H9 (cell line): ENCODE results near the gene COMT. TPM values are rescaled to one million over a fixed set of nuclear protein-coding genes. Genes with fewer than 3 reads are reported as not detected.

Experiments used
- DNase-seq: peaks from one replicate; pipeline ENCODE4 v3.0.0-alpha.2; 2017
- H2AFZ ChIP-seq: one replicate; pipeline ENCODE4 v1.6.1; 2013; ENCODE audit warnings: mild to moderate bottlenecking, low read length, control low read depth, moderate library complexity
- H2AK5ac ChIP-seq: 2 replicates; pipeline ENCODE4 v1.6.1; 2013; ENCODE audit warnings: low read length, control low read depth, mixed read lengths; ENCODE audit not compliant: insufficient read length
- H2BK120ac ChIP-seq: one replicate; pipeline ENCODE4 v1.6.1; 2013; ENCODE audit warnings: low read depth, mild to moderate bottlenecking, low read length, control low read depth, inconsistent platforms; ENCODE audit not compliant: poor library complexity, severe bottlenecking
- H2BK12ac ChIP-seq: 2 replicates; pipeline ENCODE4 v1.6.1; 2013; ENCODE audit warnings: low read length, control low read depth, mixed read lengths, low read depth; ENCODE audit not compliant: insufficient read length
- H2BK15ac ChIP-seq: 2 replicates; pipeline ENCODE4 v1.6.1; 2013; ENCODE audit warnings: low read depth, low read length, control low read depth
- H2BK20ac ChIP-seq: one replicate; pipeline ENCODE4 v1.6.1; 2013; ENCODE audit warnings: low read depth, mild to moderate bottlenecking, low read length, control low read depth, inconsistent platforms; ENCODE audit not compliant: poor library complexity, severe bottlenecking
- H2BK5ac ChIP-seq: 2 replicates; pipeline ENCODE4 v1.6.1; 2013; ENCODE audit warnings: low read length, control low read depth, mixed read lengths; ENCODE audit not compliant: insufficient read length
- H3K14ac ChIP-seq: 2 replicates; pipeline ENCODE4 v1.6.1; 2013; ENCODE audit warnings: low read length, control low read depth; ENCODE audit not compliant: insufficient read depth
- H3K18ac ChIP-seq: 2 replicates; pipeline ENCODE4 v1.6.1; 2013; ENCODE audit warnings: low read depth, mild to moderate bottlenecking, mixed read lengths, low read length, control low read depth; ENCODE audit not compliant: insufficient read length
- H3K23ac ChIP-seq: 2 replicates; pipeline ENCODE4 v1.6.1; 2013; ENCODE audit warnings: low read length, control low read depth, mixed read lengths, low read depth; ENCODE audit not compliant: insufficient read length
- H3K23me2 ChIP-seq: 2 replicates; pipeline ENCODE4 v1.6.1; 2013; ENCODE audit warnings: low read depth, mild to moderate bottlenecking, mixed read lengths, low read length, control low read depth; ENCODE audit not compliant: insufficient read length, poor library complexity, severe bottlenecking
- H3K27ac ChIP-seq: 2 replicates; pipeline ENCODE4 v1.5.1; 2013; ENCODE audit warnings: low read length, control low read depth, mixed read lengths, low read depth; ENCODE audit not compliant: insufficient read length
- H3K27me3 ChIP-seq: 2 replicates; pipeline ENCODE4 v1.6.1; 2013; ENCODE audit warnings: low read length, control low read depth, inconsistent platforms; ENCODE audit not compliant: insufficient read depth
- H3K4ac ChIP-seq: 2 replicates; pipeline ENCODE4 v1.6.1; 2013; ENCODE audit warnings: low read depth, mild to moderate bottlenecking, control low read depth, inconsistent platforms, low read length, moderate library complexity
- H3K4me1 ChIP-seq: 2 replicates; pipeline ENCODE4 v1.6.1; 2013; ENCODE audit warnings: low read length, control low read depth, inconsistent platforms; ENCODE audit not compliant: insufficient read depth
- H3K4me2 ChIP-seq: 2 replicates; pipeline ENCODE4 v1.6.1; 2013; ENCODE audit warnings: low read length, control low read depth, mixed read lengths; ENCODE audit not compliant: insufficient read length, insufficient read depth
- H3K56ac ChIP-seq: 2 replicates; pipeline ENCODE4 v1.6.1; 2013; ENCODE audit warnings: low read depth, mild to moderate bottlenecking, mixed read lengths, low read length, control low read depth; ENCODE audit not compliant: insufficient read length
- H3K79me1 ChIP-seq: 2 replicates; pipeline ENCODE4 v1.6.1; 2013; ENCODE audit warnings: low read depth, mild to moderate bottlenecking, moderate library complexity, low read length, control low read depth, inconsistent platforms; ENCODE audit not compliant: insufficient read depth, poor library complexity, severe bottlenecking
- H3K79me2 ChIP-seq: 2 replicates; pipeline ENCODE4 v1.6.1; 2013; ENCODE audit warnings: low read length, control low read depth, inconsistent platforms; ENCODE audit not compliant: insufficient read depth
- H3K9ac ChIP-seq: 2 replicates; pipeline ENCODE4 v1.6.1; 2013; ENCODE audit warnings: low read length, control low read depth, mixed read lengths; ENCODE audit not compliant: insufficient read length; ENCODE audit errors: extremely low read depth
- H3K9me3 ChIP-seq: one replicate; pipeline ENCODE4 v1.6.1; 2013; ENCODE audit warnings: low read depth, low read length, inconsistent platforms; ENCODE audit not compliant: control insufficient read depth
- H3T11ph ChIP-seq: one replicate; pipeline ENCODE4 v1.6.1; 2013; ENCODE audit warnings: mild to moderate bottlenecking, low read length, control low read depth, inconsistent platforms
- H4K20me1 ChIP-seq: one replicate; pipeline ENCODE4 v1.6.1; 2013; ENCODE audit not compliant: control insufficient read depth, insufficient read length, insufficient read depth
- H4K5ac ChIP-seq: 2 replicates; pipeline ENCODE4 v1.6.1; 2013; ENCODE audit warnings: low read depth, mild to moderate bottlenecking, mixed read lengths, low read length, control low read depth; ENCODE audit not compliant: insufficient read length
- H4K8ac ChIP-seq: replicated peaks from 2 replicates; pipeline ENCODE4 v1.6.1; 2013; ENCODE audit warnings: low read length, control low read depth, mixed read lengths, low read depth; ENCODE audit not compliant: insufficient read length
- H4K91ac ChIP-seq: 2 replicates; pipeline ENCODE4 v1.6.1; 2013; ENCODE audit warnings: low read depth, mild to moderate bottlenecking, moderate library complexity, mixed read lengths, low read length, control low read depth; ENCODE audit not compliant: insufficient read length
- H3K27ac Mint-ChIP-seq, 3 experiments: 2 replicates in 2 of 3; 3 replicates in 1 of 3; pipeline ENCODE4 v1.8.0; 2020 to 2021; ENCODE audit warnings: mixed read lengths in 3 of 3, mild to moderate bottlenecking in 1 of 3, moderate library complexity in 1 of 3
- H3K27me3 Mint-ChIP-seq: 2 replicates; pipeline ENCODE4 v1.8.0; 2021; ENCODE audit warnings: low read depth, mild to moderate bottlenecking, moderate library complexity, mixed read lengths
- H3K36me3 Mint-ChIP-seq, 3 experiments: 2 replicates in 2 of 3; 3 replicates in 1 of 3; pipeline ENCODE4 v1.8.0; 2020 to 2021; ENCODE audit warnings: low read depth in 3 of 3, mixed read lengths in 3 of 3; ENCODE audit not compliant: insufficient read depth in 1 of 3
- H3K4me1 Mint-ChIP-seq, 2 experiments: 2 replicates each; pipeline ENCODE4 v1.8.0; 2020; ENCODE audit warnings: mixed read lengths in 2 of 2
- H3K4me3 Mint-ChIP-seq, 2 experiments: 2 replicates in 1 of 2; 3 replicates in 1 of 2; pipeline ENCODE4 v1.8.0; 2020 to 2021; ENCODE audit warnings: mild to moderate bottlenecking in 2 of 2, mixed read lengths in 2 of 2, moderate library complexity in 1 of 2
- H3K9me3 Mint-ChIP-seq, 2 experiments: 2 replicates in 1 of 2; 3 replicates in 1 of 2; pipeline ENCODE4 v1.8.0; 2020; ENCODE audit warnings: mild to moderate bottlenecking in 2 of 2, mixed read lengths in 2 of 2, moderate library complexity in 1 of 2
- WGBS: extraction: QIAGEN DNeasy Blood & Tissue Kit; methylation state at CpG from one replicate; pipeline ENCODE4 v1.1.7; 2013; ENCODE audit warnings: missing lambda C conversion rate, low lambda C conversion rate, mixed read lengths; ENCODE audit not compliant: insufficient read length; ENCODE audit errors: extremely low coverage; 5-methylcytosine and 5-hydroxymethylcytosine counted together
- total RNA-seq: library from RNA; stranded (reverse); gene quantifications from 2 replicates; pipeline ENCODE4 v1.2.1, GENCODE V29; 2021
- TF ChIP-seq, protein P1 (sequence below): fragments of 200-600 bp; sonication (generic); conservative IDR thresholded peaks from 3 replicates; pipeline ENCODE4 v1.8.0; 2021; ENCODE audit warnings: antibody characterized with exemption, mild to moderate bottlenecking

The COMT gene
- total RNA-seq, 1 experiment from 2014 or later: 42.2 TPM

GRCh38 chr22:19916006-19916405 is 25.6 kb upstream of the COMT start:
- Mint-ChIP-seq H3K4me3 (no peak overlapping the region), H3K4me1 (no peaks in the 10 kb centered on the region), H3K27me3 (no peaks in the 10 kb centered on the region), H3K36me3 (peaks cover 0 to 27% (median 21%) of the 10 kb centered on the region in 3 experiments; a peak in 5 of 7 replicates), H3K27ac (peak overlapping the region in 1 of 3 experiments; percentile 35; a peak in 1 of 7 replicates), H3K9me3 (peaks cover 0 to 4% of the 10 kb centered on the region in 2 experiments; a peak in 1 of 5 replicates)
- no peak overlapping the region for H2BK15ac ChIP-seq
- H3K14ac ChIP-seq: no peak overlapping the region
- H4K5ac ChIP-seq: no peak overlapping the region
- H3K4me2 ChIP-seq: no peak overlapping the region
- H3K27me3 ChIP-seq: no peaks in the 10 kb centered on the region
- no peaks in the 10 kb centered on the region for H3K4me1 ChIP-seq
- no peak overlapping the region for H3K18ac ChIP-seq
- H3K4ac ChIP-seq: no peak overlapping the region
- H2BK120ac ChIP-seq: no peak overlapping the region
- TF ChIP-seq, protein P1, sequence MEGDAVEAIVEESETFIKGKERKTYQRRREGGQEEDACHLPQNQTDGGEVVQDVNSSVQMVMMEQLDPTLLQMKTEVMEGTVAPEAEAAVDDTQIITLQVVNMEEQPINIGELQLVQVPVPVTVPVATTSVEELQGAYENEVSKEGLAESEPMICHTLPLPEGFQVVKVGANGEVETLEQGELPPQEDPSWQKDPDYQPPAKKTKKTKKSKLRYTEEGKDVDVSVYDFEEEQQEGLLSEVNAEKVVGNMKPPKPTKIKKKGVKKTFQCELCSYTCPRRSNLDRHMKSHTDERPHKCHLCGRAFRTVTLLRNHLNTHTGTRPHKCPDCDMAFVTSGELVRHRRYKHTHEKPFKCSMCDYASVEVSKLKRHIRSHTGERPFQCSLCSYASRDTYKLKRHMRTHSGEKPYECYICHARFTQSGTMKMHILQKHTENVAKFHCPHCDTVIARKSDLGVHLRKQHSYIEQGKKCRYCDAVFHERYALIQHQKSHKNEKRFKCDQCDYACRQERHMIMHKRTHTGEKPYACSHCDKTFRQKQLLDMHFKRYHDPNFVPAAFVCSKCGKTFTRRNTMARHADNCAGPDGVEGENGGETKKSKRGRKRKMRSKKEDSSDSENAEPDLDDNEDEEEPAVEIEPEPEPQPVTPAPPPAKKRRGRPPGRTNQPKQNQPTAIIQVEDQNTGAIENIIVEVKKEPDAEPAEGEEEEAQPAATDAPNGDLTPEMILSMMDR: no peak
- peaks cover 5% of the 10 kb centered on the region for H3K9me3 ChIP-seq
- no CpG with 5 or more reads among the region's 9 CpGs for WGBS
- H2BK12ac ChIP-seq: no peak overlapping the region
- H3K27ac ChIP-seq: no peak overlapping the region
- H3K56ac ChIP-seq: no peak overlapping the region
- H3K23me2 ChIP-seq: no peaks in the 10 kb centered on the region
- no peak overlapping the region for H2AK5ac ChIP-seq
- no peak for DNase-seq
- no peak overlapping the region for H2BK20ac ChIP-seq
- H4K91ac ChIP-seq: no peak overlapping the region
- no peak overlapping the region for H3T11ph ChIP-seq
- H3K79me2 ChIP-seq: no peaks in the 10 kb centered on the region
- no peak overlapping the region for H2AFZ ChIP-seq
- no peaks in the 10 kb centered on the region for H3K79me1 ChIP-seq
- H3K23ac ChIP-seq: no peak overlapping the region
- no peak overlapping the region for H4K8ac ChIP-seq
- H4K20me1 ChIP-seq: no peaks in the 10 kb centered on the region
- no peak overlapping the region for H3K9ac ChIP-seq
- no peak overlapping the region for H2BK5ac ChIP-seq
